Stimulated activated CD8-positive, alpha-beta memory T cell treated with anti-CD3 and anti-CD28 coated beads, Interleukin-12 subunit alpha, Interleukin-12 subunit beta, amount 100 ng/mL, for 1 hour (primary cell): ENCODE measurements around the gene ZNF862.

Experiments
- DNase-seq: peaks from one replicate; pipeline ENCODE4 v3.0.0-alpha.2; 2020; ENCODE audit warnings: low read depth

ZNF862 gene

GRCh38 chr7:149845257-149845980 is 7.2 kb downstream of the ZNF862 start:
- no peak for DNase-seq

- no peak for DNase-seq
Observed at GRCh38 chr7:149846021-149846420, 7.8 kb downstream of the ZNF862 start.

DNA sequence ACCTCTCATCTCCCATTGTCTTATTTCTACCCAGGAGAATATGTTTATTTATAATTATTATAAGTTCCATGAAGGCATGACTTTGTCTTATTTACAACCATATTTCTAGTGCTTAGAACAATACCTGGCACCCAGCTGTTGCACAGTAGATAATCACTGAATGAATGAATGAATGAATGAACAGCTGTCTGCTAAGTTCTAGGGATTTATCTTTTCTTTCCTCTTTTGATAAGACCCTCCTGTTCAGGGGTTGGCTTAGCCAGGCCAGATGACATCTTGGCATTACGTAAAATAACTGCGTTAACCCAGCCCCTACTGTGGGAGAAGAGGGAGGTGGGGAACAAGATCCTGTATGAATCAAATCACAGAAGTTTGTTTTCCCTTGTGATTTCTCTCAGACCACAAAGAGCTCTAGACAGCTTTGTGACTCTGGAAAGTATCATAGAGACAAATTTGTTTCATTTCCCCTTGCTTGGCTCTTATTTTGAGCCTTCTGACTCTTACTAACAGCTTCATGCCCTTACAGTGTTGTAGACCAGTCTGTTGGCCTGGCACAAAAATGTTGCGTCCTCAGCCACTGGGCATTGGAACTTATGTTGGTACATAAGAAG is 8.4 kb downstream of the ZNF862 start:
- no peak for DNase-seq

- DNase-seq = no peak
Observed at GRCh38 chr7:149849174-149849573, 11.0 kb downstream of the ZNF862 start.

DNA sequence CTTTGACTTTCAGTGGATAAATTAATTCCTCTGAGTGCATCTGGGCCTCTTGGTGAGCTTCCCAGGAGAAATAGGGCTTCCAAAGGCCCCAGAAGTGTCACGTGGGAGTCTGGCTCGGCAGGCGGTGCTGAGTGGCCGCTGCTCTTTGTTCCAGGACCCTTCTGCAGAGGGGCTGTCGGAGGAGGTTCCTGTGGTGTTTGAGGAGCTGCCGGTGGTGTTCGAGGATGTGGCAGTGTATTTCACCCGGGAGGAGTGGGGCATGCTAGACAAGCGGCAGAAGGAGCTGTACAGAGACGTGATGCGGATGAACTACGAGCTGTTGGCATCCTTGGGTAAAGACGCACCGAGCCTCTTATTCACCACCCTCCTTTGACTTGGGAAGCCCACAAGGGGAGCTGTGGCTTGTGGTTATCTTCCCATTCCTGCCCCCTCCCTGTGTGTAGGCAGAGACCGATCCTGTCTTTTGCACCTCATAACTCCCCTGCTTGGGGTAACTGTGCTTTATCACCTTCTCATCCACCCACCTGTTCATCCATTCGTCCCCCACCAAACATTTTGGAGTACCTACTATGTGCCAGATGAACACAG is 11.9 kb downstream of the ZNF862 start:
- no peak for DNase-seq

DNA sequence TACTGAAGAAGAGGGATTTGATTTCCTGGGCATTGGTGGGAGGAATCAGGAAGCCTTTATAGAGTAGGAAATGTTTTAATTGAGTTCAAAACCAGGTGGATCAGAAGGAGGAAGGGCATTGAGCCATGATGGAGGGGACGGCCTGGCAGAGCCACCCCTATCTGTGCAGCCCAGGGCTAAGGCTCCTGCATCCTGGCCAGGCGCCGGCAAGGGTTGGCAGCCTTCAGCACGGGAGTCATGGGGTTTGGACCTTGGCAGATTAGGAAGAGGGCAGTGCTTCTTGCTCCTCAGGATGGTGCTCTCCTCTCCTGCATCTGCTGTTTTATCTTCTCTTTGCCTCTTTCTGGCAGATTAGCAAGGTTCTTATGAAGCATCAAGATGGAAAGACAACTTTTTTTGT is 12.5 kb downstream of the ZNF862 start:
- DNase-seq = no peak

- DNase-seq = no peak
Observed at GRCh38 chr7:149851449-149851848, 13.3 kb downstream of the ZNF862 start.

- DNase-seq = no peak
Observed at GRCh38 chr7:149853157-149853556, 15.0 kb downstream of the ZNF862 start.

GRCh38 chr7:149854611-149855360 is 16.6 kb downstream of the ZNF862 start:
- no peak for DNase-seq

DNA sequence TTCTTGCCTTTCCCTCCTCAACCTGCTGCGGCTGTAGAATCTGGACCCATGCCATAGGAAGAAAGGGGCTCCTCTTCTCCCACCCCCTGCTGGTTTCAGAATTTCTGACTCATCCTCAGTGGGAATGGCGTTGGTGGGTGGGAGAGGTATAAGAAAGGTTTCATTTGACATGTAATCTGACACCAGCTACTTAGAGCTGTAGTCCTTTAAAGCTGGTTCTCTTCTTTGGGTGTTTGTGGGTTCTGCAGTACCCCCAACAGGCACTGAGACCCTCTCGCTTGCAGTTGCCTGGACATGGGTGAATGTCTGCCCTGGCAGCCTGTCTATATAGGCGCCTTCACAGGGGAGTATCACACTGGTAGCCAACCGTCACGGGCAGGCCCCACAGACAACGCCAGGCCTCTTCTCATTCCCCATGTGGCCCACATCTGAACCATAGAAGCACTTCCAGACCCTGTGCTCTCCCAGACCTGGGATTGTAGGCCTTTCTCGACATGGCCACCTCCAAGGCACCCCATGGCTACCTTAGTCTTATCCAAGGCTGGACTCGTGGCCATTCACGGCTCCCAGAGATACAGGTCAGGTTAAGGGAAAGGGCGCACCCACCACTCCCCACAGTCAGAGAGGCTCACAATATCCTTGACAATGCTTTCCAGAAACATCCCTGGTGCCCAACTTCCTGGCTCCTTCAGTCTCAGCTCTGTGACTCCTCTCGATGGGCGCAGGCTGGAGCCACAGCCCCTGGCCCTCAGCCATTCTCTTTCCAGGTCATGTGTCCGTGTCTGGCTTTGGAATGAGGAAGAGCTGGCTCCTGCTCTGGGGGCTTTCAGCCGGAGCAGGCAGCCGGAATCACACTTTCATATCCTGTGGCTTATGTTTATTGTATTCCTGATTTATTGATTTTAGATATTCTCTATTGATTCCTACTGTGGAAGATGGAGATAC is 17.5 kb downstream of the ZNF862 start:
- no peak for DNase-seq

DNA sequence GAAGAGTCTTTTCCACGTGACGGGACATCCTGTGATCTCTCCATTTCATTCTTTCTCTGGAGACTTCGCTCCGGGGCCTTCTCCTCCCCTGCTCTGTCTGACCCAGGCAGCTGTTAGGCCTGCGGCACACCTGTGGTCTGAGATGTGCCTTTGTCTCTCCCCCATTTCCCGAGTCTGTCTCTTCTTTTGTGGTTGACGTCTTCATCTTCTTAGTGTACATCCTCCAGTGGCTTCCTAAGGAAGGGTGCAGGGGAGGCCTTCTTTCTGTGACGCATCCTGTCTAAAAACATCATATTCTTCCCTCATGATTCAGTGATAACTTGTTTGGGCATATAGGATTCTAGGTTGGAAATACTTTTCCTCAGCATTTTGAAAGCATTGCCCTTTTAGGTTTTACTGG is 18.4 kb downstream of the ZNF862 start:
- no peak for DNase-seq

GRCh38 chr7:149859369-149859768 is 21.2 kb downstream of the ZNF862 start:
- DNase-seq = no peak

DNA sequence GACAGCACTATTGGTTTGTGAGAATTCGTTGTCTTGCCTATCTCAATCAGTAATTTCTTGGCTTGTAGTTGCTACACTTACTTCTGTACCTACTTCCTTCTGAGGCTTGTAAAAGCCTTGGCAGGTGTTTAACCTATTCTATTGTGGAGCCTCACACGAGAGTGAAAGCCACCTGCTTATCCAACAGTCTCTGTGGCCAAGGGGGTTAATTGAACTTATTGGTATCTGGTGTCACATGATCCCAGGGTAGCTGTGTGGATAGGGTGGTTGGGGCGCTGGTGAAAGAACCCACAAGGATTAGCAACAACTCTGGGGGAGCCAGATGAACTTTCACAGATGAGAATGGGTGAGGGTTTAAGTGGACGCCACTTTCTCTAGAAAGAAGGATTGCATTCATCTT is 21.7 kb downstream of the ZNF862 start:
- DNase-seq = no peak

GRCh38 chr7:149860821-149861727 is 22.9 kb downstream of the ZNF862 start:
- no peak for DNase-seq

DNA sequence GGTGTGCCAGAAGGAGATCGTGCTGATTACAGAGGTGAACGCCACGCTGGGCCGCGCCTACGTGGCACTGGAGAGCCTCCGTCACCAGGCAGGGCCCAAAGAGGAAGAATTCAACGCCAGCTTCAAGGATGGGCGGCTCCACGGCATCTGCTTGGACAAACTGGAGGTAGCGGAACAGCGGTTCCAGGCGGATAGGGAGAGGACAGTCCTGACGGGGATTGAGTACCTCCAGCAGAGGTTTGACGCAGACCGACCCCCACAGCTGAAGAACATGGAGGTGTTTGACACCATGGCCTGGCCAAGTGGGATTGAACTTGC is 23.5 kb downstream of the ZNF862 start:
- DNase-seq = no peak

DNA sequence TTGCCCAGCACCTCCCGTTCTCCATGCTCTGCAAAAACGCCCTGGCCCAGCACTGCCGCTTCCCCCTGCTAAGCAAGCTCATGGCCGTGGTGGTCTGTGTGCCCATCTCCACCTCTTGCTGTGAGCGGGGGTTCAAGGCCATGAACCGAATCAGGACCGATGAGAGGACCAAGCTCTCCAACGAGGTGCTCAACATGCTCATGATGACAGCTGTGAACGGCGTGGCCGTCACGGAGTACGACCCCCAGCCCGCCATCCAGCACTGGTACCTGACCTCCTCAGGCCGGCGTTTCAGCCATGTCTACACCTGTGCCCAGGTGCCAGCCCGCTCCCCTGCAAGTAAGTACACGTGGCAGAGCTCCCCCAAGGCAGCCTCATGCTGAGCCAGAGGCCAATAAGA is 24.0 kb downstream of the ZNF862 start:
- DNase-seq = no peak

- DNase-seq = no peak
Observed at GRCh38 chr7:149863500-149863899, 25.3 kb downstream of the ZNF862 start.

DNA sequence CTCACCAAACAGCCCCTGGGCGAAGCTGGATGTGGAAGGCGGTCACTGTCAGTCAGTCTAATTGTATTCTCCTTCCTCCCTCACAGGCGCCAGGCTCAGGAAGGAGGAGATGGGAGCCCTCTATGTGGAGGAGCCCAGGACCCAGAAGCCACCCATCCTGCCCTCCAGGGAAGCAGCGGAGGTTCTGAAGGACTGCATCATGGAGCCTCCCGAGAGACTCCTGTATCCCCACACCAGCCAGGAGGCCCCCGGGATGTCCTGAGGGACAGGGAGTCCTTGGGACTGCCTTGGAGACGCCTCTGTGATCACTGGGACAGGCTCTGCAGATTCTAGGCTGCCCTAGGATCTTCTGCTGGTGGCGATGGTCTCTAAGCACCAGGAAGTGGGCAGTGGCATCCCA is 25.8 kb downstream of the ZNF862 start:
- no peak for DNase-seq

DNA sequence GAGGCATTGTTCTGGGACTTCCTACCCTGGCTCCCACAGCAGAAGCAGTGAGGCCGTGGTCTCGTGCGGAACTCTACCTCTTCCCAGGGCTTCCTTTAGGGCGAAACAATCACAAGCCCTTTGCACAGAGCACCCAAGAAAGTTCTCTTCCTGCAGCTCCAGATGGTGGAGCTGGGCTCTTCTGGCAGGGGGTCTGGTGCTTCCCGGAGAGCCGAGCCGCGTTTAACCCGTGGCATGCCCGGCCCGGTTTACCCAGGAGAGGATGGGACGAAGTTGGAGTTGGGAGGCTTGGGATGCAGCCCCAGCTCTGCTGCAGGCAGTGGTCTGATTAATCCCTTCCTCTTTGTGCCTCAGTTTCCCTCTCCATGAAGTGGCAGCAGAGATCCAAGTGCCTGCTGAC is 26.6 kb downstream of the ZNF862 start:
- DNase-seq = no peak

DNA sequence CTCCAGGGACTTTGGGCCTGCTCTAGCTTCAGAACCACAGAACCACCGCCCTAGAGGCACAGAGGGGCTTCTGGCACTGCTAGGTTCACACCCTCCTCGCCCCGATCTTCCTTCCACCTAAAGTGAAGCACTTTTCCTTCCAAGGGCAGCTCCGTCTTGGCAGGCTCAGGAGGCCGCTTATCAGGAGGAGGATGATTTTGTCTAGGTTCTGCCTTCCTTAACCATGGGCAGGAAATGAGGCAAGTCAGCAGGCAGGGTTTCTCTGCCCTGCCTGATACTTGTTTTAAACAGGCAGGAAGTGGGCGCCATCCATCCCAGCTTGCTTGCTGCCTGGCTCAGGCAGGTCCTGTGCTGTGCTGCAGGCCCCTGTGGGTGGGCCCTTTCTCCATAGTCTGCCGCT is 27.3 kb downstream of the ZNF862 start:
- DNase-seq = peak; percentile 33
